ENCODE results near the gene NSF.
"Not testable (repeated sequence)": the region's sequence is repeated elsewhere in the genome, so short reads cannot be mapped to it uniquely, and the experiment has no call there.

Gene NSF

GRCh38 chr17:46628753-46629436 lies 38.4 kb downstream of the NSF start:
- DNase-seq (ENCODE audit: low spot score), result not testable (repeated sequence)

GRCh38 chr17:46632146-46632545 lies 41.7 kb downstream of the NSF start:
- not testable (repeated sequence) for DNase-seq (ENCODE audit: low spot score)

- not testable (repeated sequence) for DNase-seq (ENCODE audit: low spot score)
These were observed 44.4 kb downstream of the NSF start for GRCh38 chr17:46634844-46635243.

GRCh38 chr17:46641861-46642656 lies 51.6 kb downstream of the NSF start:
- DNase-seq (ENCODE audit: low spot score), result not testable (repeated sequence)

- not testable (repeated sequence) for DNase-seq (ENCODE audit: low spot score)
These were observed 56.8 kb downstream of the NSF start for GRCh38 chr17:46647251-46647650.

- not testable (repeated sequence) for DNase-seq (ENCODE audit: low spot score)
These were observed 57.3 kb downstream of the NSF start for GRCh38 chr17:46647688-46648278.

GRCh38 chr17:46649246-46649645 lies 58.8 kb downstream of the NSF start:
- not testable (repeated sequence) for DNase-seq (ENCODE audit: low spot score)

- not testable (repeated sequence) for DNase-seq (ENCODE audit: low spot score)
These were observed 61.7 kb downstream of the NSF start for GRCh38 chr17:46652024-46652643.

- DNase-seq (ENCODE audit: low spot score), result not testable (repeated sequence)
These were observed 67.8 kb downstream of the NSF start for GRCh38 chr17:46658235-46658634.

GRCh38 chr17:46659702-46660101 lies 69.2 kb downstream of the NSF start:
- DNase-seq (ENCODE audit: low spot score), result not testable (repeated sequence)

- not testable (repeated sequence) for DNase-seq (ENCODE audit: low spot score)
These were observed 72.7 kb downstream of the NSF start for GRCh38 chr17:46663123-46663522.

- not testable (repeated sequence) for DNase-seq (ENCODE audit: low spot score)
These were observed 73.1 kb downstream of the NSF start for GRCh38 chr17:46663552-46663951.

GRCh38 chr17:46665969-46666368 lies 75.5 kb downstream of the NSF start:
- not testable (repeated sequence) for DNase-seq (ENCODE audit: low spot score)

GRCh38 chr17:46670789-46671188 lies 80.3 kb downstream of the NSF start:
- not testable (repeated sequence) for DNase-seq (ENCODE audit: low spot score)

GRCh38 chr17:46672777-46673176 lies 82.3 kb downstream of the NSF start:
- DNase-seq (ENCODE audit: low spot score), result not testable (repeated sequence)

GRCh38 chr17:46677819-46678218 lies 87.3 kb downstream of the NSF start:
- DNase-seq (ENCODE audit: low spot score), result not testable (repeated sequence)

GRCh38 chr17:46683653-46684052 lies 93.2 kb downstream of the NSF start:
- not testable (repeated sequence) for DNase-seq (ENCODE audit: low spot score)

GRCh38 chr17:46685284-46685683 lies 94.8 kb downstream of the NSF start:
- DNase-seq (ENCODE audit: low spot score), result not testable (repeated sequence)

- DNase-seq (ENCODE audit: low spot score), result not testable (repeated sequence)
These were observed 101.7 kb downstream of the NSF start for GRCh38 chr17:46692196-46692595.

- DNase-seq (ENCODE audit: low spot score), result not testable (repeated sequence)
These were observed 102.8 kb downstream of the NSF start for GRCh38 chr17:46693283-46693682.

- DNase-seq (ENCODE audit: low spot score), result not testable (repeated sequence)
These were observed 106.1 kb downstream of the NSF start for GRCh38 chr17:46696522-46696921.

- not testable (repeated sequence) for DNase-seq (ENCODE audit: low spot score)
These were observed 108.5 kb downstream of the NSF start for GRCh38 chr17:46699014-46699413.

Data from Ammon's horn (tissue), 1 donor.